Tibial nerve (tissue), 4 donors: Measurements from ENCODE around the gene RASA2.

Source experiments
- CTCF ChIP-seq, 5 experiments: fragments of 200-600 bp in 3 of 5; fragments of 450-650 bp in 2 of 5; sonication (generic) in 3 of 5; IDR thresholded peaks; one replicate each; pipeline ENCODE4 v1.5.1; 2016 to 2019; ENCODE audit warnings: antibody characterized with exemption in 5 of 5, mild to moderate bottlenecking in 3 of 5, moderate library complexity in 2 of 5
- EP300 ChIP-seq, 2 donors: sonication (generic); formaldehyde crosslinking; IDR thresholded peaks; one replicate each; pipeline ENCODE4 v1.6.1; 2017; ENCODE audit warnings: antibody characterized with exemption in 2 of 2, mild to moderate bottlenecking in 1 of 2
- POLR2A ChIP-seq, 2 donors: fragments of 450-650 bp; IDR thresholded peaks; one replicate each; pipeline ENCODE4 v1.6.1; 2017; ENCODE audit warnings: antibody characterized with exemption in 2 of 2, mild to moderate bottlenecking in 2 of 2, moderate library complexity in 2 of 2

- TF ChIP-seq CTCF (IDR thresholded peaks at IDR 0.05) (no peak), POLR2A (IDR thresholded peaks at IDR 0.05) (no peak), EP300 (IDR thresholded peaks at IDR 0.05) (no peak)
Measured at GRCh38 chr3:141532609-141533008, 45.8 kb downstream of the RASA2 start.
